ENCODE measurements around the gene CYRIA. TPM values are rescaled to one million over a fixed set of nuclear protein-coding genes. Genes with fewer than 3 reads are reported as not detected.
A peak's percentile ranks its signal among the peaks of the same experiment; 100 is the strongest.

Gene CYRIA
- total RNA-seq, 1 donor from 2014 or later = 1.0 TPM

- Mint-ChIP-seq H3K27ac (no peak overlapping the region), H3K4me1 (peaks cover 23% of the 10 kb centered on the region), H3K4me3 (no peak overlapping the region), H3K9me3 (no peaks in the 10 kb centered on the region), H3K36me3 (no peaks in the 10 kb centered on the region), H3K27me3 (ENCODE audit: insufficient read depth, low read depth) (peaks cover 2% of the 10 kb centered on the region)
- Histone ChIP-seq H3K27ac (no peak overlapping the region), H3K79me2 (ENCODE audit: low read depth) (no peaks in the 10 kb centered on the region), H3F3A (ENCODE audit: low read depth) (no peaks in the 10 kb centered on the region), H3K9me3 (ENCODE audit: low read depth) (no peaks in the 10 kb centered on the region), H3K4me2 (no peak overlapping the region), H3K4me3 (no peak overlapping the region), H4K20me1 (ENCODE audit: low read depth) (no peaks in the 10 kb centered on the region), H3K4me1 (no peaks in the 10 kb centered on the region), H3K9ac (no peak overlapping the region), H3K36me3 (no peaks in the 10 kb centered on the region), H2AFZ (replicated peaks) (no peak overlapping the region), H3K27me3 (peaks cover 13% of the 10 kb centered on the region)
- TF ChIP-seq EZH2phosphoT487 (IDR thresholded peaks at IDR 0.05) (no peak), EZH2 (IDR thresholded peaks at IDR 0.05) (no peak), CTCF (IDR thresholded peaks at IDR 0.05) (no peak)
- DNase-seq (ENCODE audit: low spot score) = no peak
Observed at GRCh38 chr2:16671760-16672159, 6.1 kb upstream of the CYRIA start.

DNA sequence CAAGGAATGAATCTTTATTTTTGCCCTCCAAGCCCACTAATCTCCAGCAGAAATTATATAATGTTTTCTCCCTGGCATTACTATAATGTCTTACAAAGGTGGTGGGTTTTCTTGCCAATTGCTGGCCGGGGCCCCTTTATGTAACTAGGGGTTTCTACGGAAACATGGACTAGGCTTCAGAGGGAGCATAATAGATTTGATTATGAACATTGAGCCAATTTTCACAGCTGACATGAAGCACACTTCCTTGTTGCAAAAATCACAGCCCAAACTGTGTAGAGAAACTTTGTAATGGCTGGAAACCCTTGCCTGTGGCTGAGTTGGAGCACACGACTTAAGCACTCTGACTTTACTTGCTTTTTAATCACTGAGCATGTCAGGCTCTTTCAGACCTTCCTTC is 3.8 kb upstream of the CYRIA start:
- no peaks in the 10 kb centered on the region for H3K36me3 ChIP-seq
- H4K20me1 ChIP-seq (ENCODE audit: low read depth) = peaks cover 9% of the 10 kb centered on the region
- H3K9me3 ChIP-seq (ENCODE audit: low read depth) = no peaks in the 10 kb centered on the region
- peaks cover 5% of the 10 kb centered on the region for H3F3A ChIP-seq (ENCODE audit: low read depth)
- no peaks in the 10 kb centered on the region for H3K9me3 Mint-ChIP-seq
- no peaks in the 10 kb centered on the region for H3K79me2 ChIP-seq (ENCODE audit: low read depth)
- peaks cover 4% of the 10 kb centered on the region for H3K4me1 ChIP-seq
- no peak for DNase-seq (ENCODE audit: low spot score)
- no peak for TF ChIP-seq EZH2phosphoT487 (IDR thresholded peaks at IDR 0.05)
- no peak for TF ChIP-seq EZH2 (IDR thresholded peaks at IDR 0.05)
- no peak for TF ChIP-seq CTCF (IDR thresholded peaks at IDR 0.05)
- no peak overlapping the region for H3K4me3 ChIP-seq
- no peak overlapping the region for H3K4me2 ChIP-seq
- no peaks in the 10 kb centered on the region for H3K36me3 Mint-ChIP-seq
- H3K27ac ChIP-seq = no peak overlapping the region
- H2AFZ ChIP-seq (replicated peaks) = no peak overlapping the region
- peaks cover 12% of the 10 kb centered on the region for H3K27me3 Mint-ChIP-seq (ENCODE audit: insufficient read depth, low read depth)
- H3K4me3 Mint-ChIP-seq = no peak overlapping the region
- H3K4me1 Mint-ChIP-seq = peaks cover 36% of the 10 kb centered on the region
- no peak overlapping the region for H3K9ac ChIP-seq
- H3K27ac Mint-ChIP-seq = no peak overlapping the region
- H3K27me3 ChIP-seq = peaks cover 35% of the 10 kb centered on the region

DNA sequence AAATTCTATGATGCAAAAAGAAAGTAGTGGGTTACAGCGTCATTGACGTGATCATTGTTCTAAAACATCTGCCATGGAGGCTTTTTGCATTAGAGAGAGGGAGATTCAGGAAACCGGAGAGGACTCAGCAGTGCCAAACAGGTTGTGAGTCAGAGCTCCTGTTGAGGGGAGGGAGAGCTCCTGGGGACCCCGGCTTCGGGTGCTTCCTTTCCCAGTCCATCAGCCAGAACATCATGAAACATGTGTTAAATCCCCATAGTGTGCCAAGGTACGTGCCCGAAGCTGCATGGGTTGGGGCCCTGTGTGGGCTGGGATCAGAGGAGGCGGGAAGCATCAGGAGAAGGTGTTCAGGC is 791 bp upstream of the CYRIA start:
- no peaks in the 10 kb centered on the region for H3K79me2 ChIP-seq (ENCODE audit: low read depth)
- H3K27ac ChIP-seq = no peak overlapping the region
- no peak overlapping the region for H2AFZ ChIP-seq (replicated peaks)
- TF ChIP-seq EZH2 (IDR thresholded peaks at IDR 0.05) = no peak
- no peak for TF ChIP-seq CTCF (IDR thresholded peaks at IDR 0.05)
- TF ChIP-seq EZH2phosphoT487 (IDR thresholded peaks at IDR 0.05) = no peak
- peaks cover 4% of the 10 kb centered on the region for H3K4me1 ChIP-seq
- H3K9me3 ChIP-seq (ENCODE audit: low read depth) = no peaks in the 10 kb centered on the region
- Mint-ChIP-seq H3K27ac (peak overlapping the region; percentile 8), H3K4me3 (peak overlapping the region; percentile 86), H3K27me3 (ENCODE audit: insufficient read depth, low read depth) (peaks cover 18% of the 10 kb centered on the region), H3K4me1 (peaks cover 46% of the 10 kb centered on the region), H3K9me3 (no peaks in the 10 kb centered on the region), H3K36me3 (no peaks in the 10 kb centered on the region)
- H3K9ac ChIP-seq = no peak overlapping the region
- H4K20me1 ChIP-seq (ENCODE audit: low read depth) = peaks cover 9% of the 10 kb centered on the region
- peaks cover 5% of the 10 kb centered on the region for H3F3A ChIP-seq (ENCODE audit: low read depth)
- DNase-seq (ENCODE audit: low spot score) = no peak
- H3K4me2 ChIP-seq = peak overlapping the region; percentile 92
- no peaks in the 10 kb centered on the region for H3K36me3 ChIP-seq
- H3K27me3 ChIP-seq = peaks cover 54% of the 10 kb centered on the region
- peak overlapping the region; percentile 59 for H3K4me3 ChIP-seq

All from neural progenitor cell (in vitro differentiated cells).